H1 (cell line): ENCODE data around the gene PI4KB. TPM values are rescaled to one million over a fixed set of nuclear protein-coding genes. Genes with fewer than 3 reads are reported as not detected.

Experiments used
- CTCF ChIA-PET: fragments of 300-600 bp; sonication (Branson Sonifier 250); formaldehyde crosslinking; loops from one replicate; lab custom pipeline; 2021; ENCODE audit not compliant: partially characterized antibody; lab: Charles Lee
- POLR2A ChIA-PET: fragments of 300-600 bp; sonication (Branson Sonifier 250); formaldehyde crosslinking; loops from one replicate; lab custom pipeline; 2021; ENCODE audit warnings: inconsistent platforms; ENCODE audit not compliant: partially characterized antibody; lab: Charles Lee
- DNase-seq, 2 experiments: peaks; one replicate each; pipeline versions ENCODE4 v3.0.0 to v3.0.0-alpha.2; 2010 to 2022; ENCODE audit warnings: low spot score in 2 of 2, low read depth in 1 of 2, mixed read lengths in 1 of 2
- FAIRE-seq: peaks from 2 replicates; lab custom pipeline; 2011; peaks lifted over from hg19 to GRCh38; lab: Jason Lieb, UNC
- H2AFZ ChIP-seq: 2 replicates; pipeline ENCODE4 v1.8.1; 2012; ENCODE audit warnings: low read length, inconsistent platforms
- H2AK5ac ChIP-seq: 2 replicates; pipeline ENCODE4 v1.6.1; 2013; ENCODE audit warnings: low read depth, low read length
- H2BK120ac ChIP-seq: replicated peaks from 2 replicates; pipeline ENCODE3; 2013; ENCODE audit warnings: low read depth, low read length, inconsistent platforms
- H2BK12ac ChIP-seq: 2 replicates; pipeline ENCODE4 v1.6.1; 2013; ENCODE audit warnings: low read depth, low read length
- H2BK15ac ChIP-seq: 2 replicates; pipeline ENCODE4 v1.6.1; 2013; ENCODE audit warnings: low read length
- H2BK20ac ChIP-seq: 2 replicates; pipeline ENCODE4 v1.6.1; 2013; ENCODE audit warnings: low read length
- H2BK5ac ChIP-seq: 2 replicates; pipeline ENCODE4 v1.6.1; 2013; ENCODE audit warnings: low read depth, low read length
- H3K14ac ChIP-seq: 2 replicates; pipeline ENCODE4 v1.6.1; 2013; ENCODE audit warnings: inconsistent platforms; ENCODE audit not compliant: insufficient read length
- H3K18ac ChIP-seq: 2 replicates; pipeline ENCODE4 v1.6.1; 2013; ENCODE audit warnings: low read length; ENCODE audit errors: extremely low read depth
- H3K23ac ChIP-seq: 2 replicates; pipeline ENCODE4 v1.6.1; 2013; ENCODE audit warnings: inconsistent platforms; ENCODE audit not compliant: insufficient read length
- H3K23me2 ChIP-seq: 2 replicates; pipeline ENCODE4 v1.6.1; 2013; ENCODE audit warnings: low read depth, low read length
- H3K27ac ChIP-seq: 2 replicates; pipeline ENCODE4 v1.6.1; 2011; ENCODE audit warnings: low read depth, low read length, inconsistent platforms
- H3K27me3 ChIP-seq, 4 experiments: replicated peaks in 1 of 4; 1 replicate in 1 of 4; 2 replicates in 3 of 4; pipeline versions ENCODE4 v1.6.1 to v1.8.1; 2011 to 2013; ENCODE audit warnings: low read length in 3 of 4, mild to moderate bottlenecking in 3 of 4, inconsistent platforms in 2 of 4, mixed read lengths in 2 of 4, moderate library complexity in 1 of 4; ENCODE audit not compliant: control insufficient read depth in 3 of 4, insufficient read depth in 3 of 4; ENCODE audit errors: extremely low read depth in 1 of 4
- H3K36me3 ChIP-seq, 4 experiments: 2 replicates each; pipeline versions ENCODE4 v1.6.1 to v1.8.1; 2011 to 2013; ENCODE audit warnings: mild to moderate bottlenecking in 4 of 4, low read length in 3 of 4, moderate library complexity in 2 of 4, control low read depth in 1 of 4, inconsistent platforms in 1 of 4; ENCODE audit not compliant: insufficient read depth in 4 of 4, control insufficient read depth in 2 of 4
- H3K4ac ChIP-seq: replicated peaks from 2 replicates; pipeline ENCODE3; 2013; ENCODE audit warnings: low read length, low read depth, mixed read lengths, inconsistent platforms; ENCODE audit not compliant: insufficient read length
- H3K4me1 ChIP-seq, 4 experiments: replicated peaks in 1 of 4; 1 replicate in 1 of 4; 2 replicates in 3 of 4; pipeline versions ENCODE4 v1.6.1 to v1.8.1; 2011 to 2013; ENCODE audit warnings: low read length in 3 of 4, inconsistent platforms in 2 of 4, mixed read lengths in 1 of 4; ENCODE audit not compliant: insufficient read depth in 4 of 4, control insufficient read depth in 3 of 4
- H3K4me2 ChIP-seq, 2 experiments: 2 replicates each; pipeline versions ENCODE4 v1.6.1 to v1.8.1; 2011 to 2013; ENCODE audit warnings: low read depth in 2 of 2, low read length in 2 of 2, control low read depth in 1 of 2, inconsistent platforms in 1 of 2, mild to moderate bottlenecking in 1 of 2; ENCODE audit not compliant: insufficient read depth in 1 of 2
- H3K4me3 ChIP-seq, 4 experiments: fragments of 200-600, 300-600 bp in 1 of 4; sonication (generic), shearing (Covaris generic), sonication (Bioruptor Twin) in 1 of 4; 2 replicates each; pipeline versions ENCODE4 v1.5.1 to v1.8.1; 2011 to 2016; ENCODE audit warnings: low read length in 4 of 4, low read depth in 3 of 4, control low read depth in 2 of 4, inconsistent platforms in 2 of 4, mild to moderate bottlenecking in 2 of 4, mixed read lengths in 1 of 4, moderate library complexity in 1 of 4; ENCODE audit not compliant: insufficient read depth in 2 of 4; ENCODE audit errors: extremely low read depth in 1 of 4
- H3K56ac ChIP-seq: replicated peaks from 2 replicates; pipeline ENCODE3; 2013; ENCODE audit warnings: low read depth, mild to moderate bottlenecking, mixed read lengths, low read length, inconsistent platforms; ENCODE audit not compliant: insufficient read length
- H3K79me1 ChIP-seq: 2 replicates; pipeline ENCODE4 v1.6.1; 2013; ENCODE audit warnings: low read depth, low read length, control low read depth
- H3K79me2 ChIP-seq, 2 experiments: 2 replicates each; pipeline versions ENCODE4 v1.6.1 to v1.8.1; 2012 to 2013; ENCODE audit warnings: low read length in 2 of 2, mild to moderate bottlenecking in 2 of 2, inconsistent platforms in 1 of 2; ENCODE audit not compliant: insufficient read depth in 2 of 2, control insufficient read depth in 1 of 2
- H3K9ac ChIP-seq, 4 experiments: replicated peaks in 1 of 4; 1 replicate in 1 of 4; 2 replicates in 3 of 4; pipeline versions ENCODE4 v1.6.1 to v1.8.1; 2011 to 2013; ENCODE audit warnings: low read depth in 3 of 4, low read length in 3 of 4, control low read depth in 2 of 4, mild to moderate bottlenecking in 2 of 4, moderate library complexity in 2 of 4, inconsistent platforms in 1 of 4; ENCODE audit errors: extremely low read depth in 1 of 4
- H3K9me3 ChIP-seq, 2 experiments: 2 replicates each; pipeline versions ENCODE4 v1.6.1 to v1.8.1; 2012 to 2013; ENCODE audit warnings: mild to moderate bottlenecking in 2 of 2, moderate library complexity in 2 of 2, control low read depth in 1 of 2, inconsistent platforms in 1 of 2, low read depth in 1 of 2, low read length in 1 of 2, mixed read lengths in 1 of 2; ENCODE audit not compliant: insufficient read depth in 2 of 2
- H4K20me1 ChIP-seq, 2 experiments: replicated peaks in 1 of 2; 2 replicates each; pipeline versions ENCODE3 to v1.8.1; 2011 to 2013; ENCODE audit warnings: inconsistent platforms in 2 of 2, low read length in 2 of 2, mild to moderate bottlenecking in 1 of 2; ENCODE audit not compliant: insufficient read depth in 2 of 2, control insufficient read depth in 1 of 2
- H4K5ac ChIP-seq: 2 replicates; pipeline ENCODE4 v1.6.1; 2013; ENCODE audit warnings: low read length, low read depth, mixed read lengths, inconsistent platforms; ENCODE audit not compliant: insufficient read length
- H4K8ac ChIP-seq: 2 replicates; pipeline ENCODE4 v1.8.0; 2013; ENCODE audit warnings: mild to moderate bottlenecking, moderate library complexity, low read length, inconsistent platforms; ENCODE audit not compliant: insufficient read depth; ENCODE audit errors: extremely low read depth
- H4K91ac ChIP-seq: replicated peaks from 2 replicates; pipeline ENCODE3; 2013; ENCODE audit warnings: low read length, mixed read lengths, inconsistent platforms; ENCODE audit not compliant: insufficient read length
- E2F6 ChIP-seq: IDR thresholded peaks from 2 replicates; pipeline ENCODE4 v1.6.1; 2012; ENCODE audit warnings: inconsistent platforms
- RNF2 ChIP-seq: fragments of 200-900, 300-1000 bp; sonication (generic); IDR thresholded peaks from 2 replicates; pipeline ENCODE4 v1.7.1; 2016; ENCODE audit warnings: borderline replicate concordance, low read depth, mild to moderate bottlenecking, antibody characterized with exemption, low read length; ENCODE audit not compliant: poor library complexity, severe bottlenecking; ENCODE audit errors: missing control alignments
- SRF ChIP-seq: IDR thresholded peaks from 2 replicates; pipeline ENCODE4 v1.6.1; 2011; ENCODE audit warnings: mild to moderate bottlenecking, low read depth, low read length, moderate library complexity
- TEAD4 ChIP-seq: IDR thresholded peaks from 2 replicates; pipeline ENCODE4 v1.6.1; 2012; ENCODE audit warnings: low read depth, low read length, inconsistent platforms, mixed read lengths
- WGBS, 2 experiments: shearing (Covaris generic) in 1 of 2; methylation state at CpG; one replicate each; pipeline versions ENCODE4 v1.1.6 to v1.1.7; 2013 to 2015; ENCODE audit warnings: low lambda C conversion rate in 2 of 2, mixed read lengths in 2 of 2, inconsistent platforms in 1 of 2, low coverage in 1 of 2, missing lambda C conversion rate in 1 of 2; ENCODE audit not compliant: insufficient replicate concordance in 2 of 2, insufficient coverage in 1 of 2, insufficient read length in 1 of 2; ENCODE audit errors: extremely low coverage in 1 of 2, missing lambda C conversion rate in 1 of 2; 5-methylcytosine and 5-hydroxymethylcytosine counted together
- polyA plus RNA-seq, 7 experiments: library from polyadenylated mRNA; depleted of rRNA in 3 of 7; stranded (reverse) in 5 of 7; unstranded in 2 of 7; fragments of >200 nt in 5 of 7; fragments of 200-250 nt in 2 of 7; gene quantifications; 1 replicate in 5 of 7; 2 replicates in 1 of 7; 4 replicates in 1 of 7; pipeline versions ENCODE4 v1.2.1 to v1.2.3, GENCODE V29; 2011 to 2013; ENCODE audit warnings: missing spikeins in 2 of 7, mixed read lengths in 2 of 7
- total RNA-seq: library from RNA; stranded (reverse); fragmentation: NEBNext Ultra II Directional; extraction: Animal tissue kit (Norgen Biotek cat#: 25700); gene quantifications from 2 replicates; pipeline ENCODE4 v1.2.1, GENCODE V29; 2021

The PI4KB gene
- total and polyA plus RNA-seq, 2 of the 8 experiments (the other 6 are each of a cell fraction or from before 2014, with no cell fraction given), result 30.1 to 37.1 TPM

GRCh38 chr1:151273924-151274466 is 53.2 kb downstream of the PI4KB start:
- no peaks in the 10 kb centered on the region for H3K4me1 ChIP-seq
- no peak for TF ChIP-seq SRF
- TF ChIP-seq RNF2, result no peak
- no peak for TF ChIP-seq E2F6
- peak; percentile 44; the same call in 1 of the 2 replicates for TF ChIP-seq TEAD4
- H3K23me2 ChIP-seq, result no peaks in the 10 kb centered on the region
- H3K4me2 ChIP-seq, result no peak overlapping the region
- 98% methylated on average over 3 of the region's 3 CpGs; no CpG with 5 or more reads in 1 of the 2 experiments for WGBS, 2 experiments
- H3K27ac ChIP-seq, result no peak overlapping the region
- no peak overlapping the region for H3K9ac ChIP-seq
- H2AFZ ChIP-seq, result no peak overlapping the region
- H2BK20ac ChIP-seq, result no peak overlapping the region
- H4K20me1 ChIP-seq, result peaks cover 0 to 2% of the 10 kb centered on the region in 2 experiments
- H3K27me3 ChIP-seq, result no peaks in the 10 kb centered on the region
- DNase-seq (no peak), FAIRE-seq (no peak)
- no peaks in the 10 kb centered on the region for H3K9me3 ChIP-seq
- H2BK12ac ChIP-seq, result no peak overlapping the region
- no peak overlapping the region for H2BK15ac ChIP-seq
- no peak overlapping the region for H3K4me3 ChIP-seq
- no peak overlapping the region for H4K91ac ChIP-seq
- no peak overlapping the region for H3K18ac ChIP-seq
- H3K23ac ChIP-seq, result no peak overlapping the region
- no peak overlapping the region for H4K5ac ChIP-seq
- no peak overlapping the region for H3K14ac ChIP-seq
- H4K8ac ChIP-seq, result no peak overlapping the region
- no peaks in the 10 kb centered on the region for H3K79me1 ChIP-seq
- H3K79me2 ChIP-seq, result no peaks in the 10 kb centered on the region
- no peak overlapping the region for H3K56ac ChIP-seq
- H2BK120ac ChIP-seq, result no peak overlapping the region
- H3K36me3 ChIP-seq, result 0 out of 8 replicates have a peak, but pooled peaks cover 0 to 6% (median 0%) of the 10 kb centered on the region in 4 experiments
- CTCF ChIA-PET, result interaction anchor here (0.7 to 1.6 kb wide), 2 partner anchors 13 to 18 kb away, joined by 3 to 5 read pairs; no protein-coding TSS in a partner anchor
- no peak overlapping the region for H3K4ac ChIP-seq
- POLR2A ChIA-PET, result interaction anchor here (1.0 to 8.0 kb wide), 2 partner anchors 6 to 108 kb away, joined by 4 to 46 read pairs; partner anchors contain the start of genes LYSMD1, SCNM1 and ZNF687
- H2AK5ac ChIP-seq, result no peak overlapping the region
- no peak overlapping the region for H2BK5ac ChIP-seq
